ENCODE measurements around the gene UBE2O.

- TF ChIP-seq CTCF (conservative IDR thresholded peaks at IDR 0.05; ENCODE audit: low read length) (no peak), EZH2phosphoT487 (IDR thresholded peaks at IDR 0.05; ENCODE audit: borderline replicate concordance, low read depth, low read length) (no peak)
These were observed 25.3 kb downstream of the UBE2O start for GRCh38 chr17:76427501-76428231.
